ENCODE measurements around the gene SH2D4B. TPM values are rescaled to one million over a fixed set of nuclear protein-coding genes. Genes with fewer than 3 reads are reported as not detected.
A peak's percentile ranks its signal among the peaks of the same experiment; 100 is the strongest.

SH2D4B gene
- total and polyA plus RNA-seq, 10 of the 15 experiments (the other 5 are each of a cell fraction or from before 2014, with no cell fraction given), result 0.04 to 0.21 (median 0.13) TPM; not detected in 5

DNA sequence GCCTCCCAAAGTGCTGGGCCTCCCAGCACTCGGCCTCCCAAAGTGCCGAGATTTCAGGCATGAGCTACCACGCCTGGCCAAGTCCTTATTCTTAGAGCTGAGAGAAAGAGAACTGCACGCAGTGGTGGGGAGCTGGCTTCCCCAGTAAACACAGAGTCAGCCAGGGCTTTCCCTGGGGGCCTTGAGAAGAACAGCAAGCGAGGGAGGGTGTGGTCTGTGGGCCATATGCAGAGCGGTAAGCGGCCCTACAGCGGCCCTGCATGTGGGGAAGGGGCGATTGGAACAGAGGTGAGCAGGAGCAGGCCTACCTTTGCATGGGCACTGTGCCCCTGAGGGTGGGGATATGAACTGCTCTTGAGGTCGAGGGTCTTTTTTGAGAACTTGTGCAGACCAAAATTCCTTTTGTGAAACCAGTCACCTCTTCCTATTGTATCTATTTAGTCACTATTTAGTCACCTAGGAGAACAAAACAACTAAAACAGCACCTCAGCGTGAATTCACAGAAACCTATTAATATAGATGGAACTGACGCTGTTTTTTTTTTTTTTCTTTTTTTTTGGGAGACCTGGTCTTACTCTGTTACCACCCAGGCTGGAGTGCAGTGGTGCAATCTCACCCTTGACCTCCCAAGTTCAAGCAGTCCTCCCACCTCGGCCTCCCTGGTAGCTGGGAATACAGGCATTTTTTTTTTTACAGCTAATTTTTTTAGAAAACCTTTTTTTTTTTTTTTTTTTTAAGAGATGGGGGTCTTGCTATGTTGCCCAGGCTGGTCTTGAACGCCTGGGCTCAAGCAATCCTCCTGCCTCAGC is 36.9 kb upstream of the SH2D4B start:
- no peak overlapping the region for H3K9ac ChIP-seq (ENCODE audit: control insufficient read depth, insufficient read depth, low read length)
- ATAC-seq, result peak; percentile 81
- peak overlapping the region; percentile 44 for H3K4me2 ChIP-seq (ENCODE audit: control insufficient read depth, insufficient read depth)
- no peaks in the 10 kb centered on the region for H3K27me3 ChIP-seq (replicated peaks in 1 of 2; ENCODE audit: control insufficient read depth in 2 of 2, insufficient read depth in 2 of 2, low read length in 1 of 2)
- intact Hi-C loops (cut with micrococcal nuclease; ENCODE audit: unreplicated experiment), result loop anchor here (2.0 to 5.0 kb wide), 3 partner anchors 28 to 118 kb away; no protein-coding TSS in a partner anchor
- no peaks in the 10 kb centered on the region; the same call in 2 of the 3 replicates for H3K9me3 ChIP-seq (replicated peaks; ENCODE audit: control insufficient read depth, insufficient read depth, low read length)
- H3K4me3 ChIP-seq, result no peak overlapping the region
- no peaks in the 10 kb centered on the region for H4K20me1 ChIP-seq (ENCODE audit: control insufficient read depth, insufficient read depth)
- H3K79me2 ChIP-seq (ENCODE audit: control insufficient read depth, insufficient read depth, low read length), result peaks cover 33% of the 10 kb centered on the region
- 76% methylated on average over 14 of the region's 14 CpGs for WGBS (ENCODE audit: insufficient coverage, insufficient replicate concordance, low lambda C conversion rate, missing lambda C conversion rate)
- RAD21 ChIA-PET (ENCODE audit: unreplicated experiment), result interaction anchor here (0.6 to 13.9 kb wide), 5 partner anchors 9 to 118 kb away, joined by 3 to 432 read pairs (median 9); partner anchors contain the start of gene TSPAN14
- no peak for FAIRE-seq
- in situ Hi-C loops (cut with MboI), result loop anchor here (5.0 kb wide), 1 partner anchor 53 kb away; no protein-coding TSS in a partner anchor
- H3K36me3 ChIP-seq (ENCODE audit: control insufficient read depth in 2 of 2, insufficient read depth in 2 of 2, low read length in 1 of 2), result peaks cover 7 to 11% of the 10 kb centered on the region in 2 experiments; a peak in 3 of 4 replicates
- peak; percentile 34 for DNase-seq (ENCODE audit: low read depth, low spot score)
- peak overlapping the region; percentile 54 for H3K27ac ChIP-seq (ENCODE audit: control insufficient read depth, insufficient read depth)
- POLR2A ChIA-PET, result interaction anchor here (0.5 to 8.3 kb wide), 18 partner anchors 8 to 1812 kb away, joined by 3 to 60 read pairs (median 5); partner anchors contain the start of gene TSPAN14
- SMC1A ChIA-PET (ENCODE audit: uncharacterized antibody, unreplicated experiment), result interaction anchor here (1.0 to 21.2 kb wide), 6 partner anchors 9 to 311 kb away, joined by 3 to 1038 read pairs (median 4); partner anchors contain the start of gene TSPAN14
- H3K4me1 ChIP-seq (ENCODE audit: control insufficient read depth, insufficient read depth, low read length), result peaks cover 41% of the 10 kb centered on the region
- no TSS peak for BruUV-seq (replicated peaks)
- CTCF ChIA-PET, result interaction anchor here (0.6 to 21.6 kb wide), 8 partner anchors 9 to 599 kb away, joined by 3 to 852 read pairs (median 4); partner anchors contain the start of gene TSPAN14
- H2AFZ ChIP-seq (ENCODE audit: control insufficient read depth, low read depth, low read length), result no peak overlapping the region
- TF ChIP-seq DPF2 (IDR thresholded peaks at IDR 0.05) (peak; percentile 47; the same call in 1 of the 2 replicates), SMARCA5 (IDR thresholded peaks at IDR 0.05) (0 out of 2 replicates have a peak, but pooled peaks have one; percentile 49), CREM (IDR thresholded peaks at IDR 0.05; ENCODE audit: low read depth) (no peak), RUNX3 (IDR thresholded peaks at IDR 0.05; ENCODE audit: low read length) (peak; percentile 53; the same call in 1 of the 2 replicates), ZSCAN29 (IDR thresholded peaks at IDR 0.05) (no peak), SRF (IDR thresholded peaks at IDR 0.05; ENCODE audit: low read depth in 2 of 2, low read length in 2 of 2) (peak in 1 of 2 experiments; percentile 66; a peak in 1 of 4 replicates), BHLHE40 (IDR thresholded peaks at IDR 0.05; ENCODE audit: borderline replicate concordance in 1 of 2, low read depth in 2 of 2, low read length in 1 of 2) (peak in 1 of 2 experiments; percentile 56; a peak in 2 of 4 replicates), FOXM1 (IDR thresholded peaks at IDR 0.05; ENCODE audit: low read depth, low read length) (no peak), SMAD5 (IDR thresholded peaks at IDR 0.05; ENCODE audit: low read depth) (no peak), RCOR1 (conservative IDR thresholded peaks at IDR 0.05; ENCODE audit: low read depth, low read length) (no peak), NR2F1 (conservative IDR thresholded peaks at IDR 0.05) (peak; percentile 31; the same call in 1 of the 2 replicates), MEF2B (IDR thresholded peaks at IDR 0.05; ENCODE audit: partially characterized antibody, poor library complexity, severe bottlenecking) (peak; percentile 88), NBN (IDR thresholded peaks at IDR 0.05) (0 out of 2 replicates have a peak, but pooled peaks have one; percentile 44), SREBF1 (IDR thresholded peaks at IDR 0.05; ENCODE audit: low read length) (no peak), ESRRA (IDR thresholded peaks at IDR 0.05; ENCODE audit: low read length) (no peak), CHD4 (IDR thresholded peaks at IDR 0.05) (no peak), IKZF2 (IDR thresholded peaks at IDR 0.05) (peak; percentile 34 to 50; a peak in 2 of 4 replicates)
- TF ChIP-seq, protein P1, sequence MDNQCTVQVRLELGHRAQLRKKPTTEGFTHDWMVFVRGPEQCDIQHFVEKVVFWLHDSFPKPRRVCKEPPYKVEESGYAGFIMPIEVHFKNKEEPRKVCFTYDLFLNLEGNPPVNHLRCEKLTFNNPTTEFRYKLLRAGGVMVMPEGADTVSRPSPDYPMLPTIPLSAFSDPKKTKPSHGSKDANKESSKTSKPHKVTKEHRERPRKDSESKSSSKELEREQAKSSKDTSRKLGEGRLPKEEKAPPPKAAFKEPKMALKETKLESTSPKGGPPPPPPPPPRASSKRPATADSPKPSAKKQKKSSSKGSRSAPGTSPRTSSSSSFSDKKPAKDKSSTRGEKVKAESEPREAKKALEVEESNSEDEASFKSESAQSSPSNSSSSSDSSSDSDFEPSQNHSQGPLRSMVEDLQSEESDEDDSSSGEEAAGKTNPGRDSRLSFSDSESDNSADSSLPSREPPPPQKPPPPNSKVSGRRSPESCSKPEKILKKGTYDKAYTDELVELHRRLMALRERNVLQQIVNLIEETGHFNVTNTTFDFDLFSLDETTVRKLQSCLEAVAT (IDR thresholded peaks at IDR 0.05), result peak; percentile 99
- TF ChIP-seq, protein P2, sequence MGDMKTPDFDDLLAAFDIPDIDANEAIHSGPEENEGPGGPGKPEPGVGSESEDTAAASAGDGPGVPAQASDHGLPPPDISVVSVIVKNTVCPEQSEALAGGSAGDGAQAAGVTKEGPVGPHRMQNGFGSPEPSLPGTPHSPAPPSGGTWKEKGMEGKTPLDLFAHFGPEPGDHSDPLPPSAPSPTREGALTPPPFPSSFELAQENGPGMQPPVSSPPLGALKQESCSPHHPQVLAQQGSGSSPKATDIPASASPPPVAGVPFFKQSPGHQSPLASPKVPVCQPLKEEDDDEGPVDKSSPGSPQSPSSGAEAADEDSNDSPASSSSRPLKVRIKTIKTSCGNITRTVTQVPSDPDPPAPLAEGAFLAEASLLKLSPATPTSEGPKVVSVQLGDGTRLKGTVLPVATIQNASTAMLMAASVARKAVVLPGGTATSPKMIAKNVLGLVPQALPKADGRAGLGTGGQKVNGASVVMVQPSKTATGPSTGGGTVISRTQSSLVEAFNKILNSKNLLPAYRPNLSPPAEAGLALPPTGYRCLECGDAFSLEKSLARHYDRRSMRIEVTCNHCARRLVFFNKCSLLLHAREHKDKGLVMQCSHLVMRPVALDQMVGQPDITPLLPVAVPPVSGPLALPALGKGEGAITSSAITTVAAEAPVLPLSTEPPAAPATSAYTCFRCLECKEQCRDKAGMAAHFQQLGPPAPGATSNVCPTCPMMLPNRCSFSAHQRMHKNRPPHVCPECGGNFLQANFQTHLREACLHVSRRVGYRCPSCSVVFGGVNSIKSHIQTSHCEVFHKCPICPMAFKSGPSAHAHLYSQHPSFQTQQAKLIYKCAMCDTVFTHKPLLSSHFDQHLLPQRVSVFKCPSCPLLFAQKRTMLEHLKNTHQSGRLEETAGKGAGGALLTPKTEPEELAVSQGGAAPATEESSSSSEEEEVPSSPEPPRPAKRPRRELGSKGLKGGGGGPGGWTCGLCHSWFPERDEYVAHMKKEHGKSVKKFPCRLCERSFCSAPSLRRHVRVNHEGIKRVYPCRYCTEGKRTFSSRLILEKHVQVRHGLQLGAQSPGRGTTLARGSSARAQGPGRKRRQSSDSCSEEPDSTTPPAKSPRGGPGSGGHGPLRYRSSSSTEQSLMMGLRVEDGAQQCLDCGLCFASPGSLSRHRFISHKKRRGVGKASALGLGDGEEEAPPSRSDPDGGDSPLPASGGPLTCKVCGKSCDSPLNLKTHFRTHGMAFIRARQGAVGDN (IDR thresholded peaks at IDR 0.05), result peak; percentile 55; the same call in 1 of the 2 replicates
